Measurements from ENCODE around the gene LAMA2. TPM values are rescaled to one million over a fixed set of nuclear protein-coding genes. Genes with fewer than 3 reads are reported as not detected.

LAMA2 gene
- polyA plus RNA-seq, 3 donors: not detected

- WGBS (ENCODE audit: insufficient coverage): no CpG with 5 or more reads among the region's 1 CpG
- peaks cover 0 to 1% (median 0%) of the 10 kb centered on the region in 3 donors for H3K27me3 Mint-ChIP-seq (ENCODE audit: low read depth in 3 of 3)
- Histone ChIP-seq H3K4me1 (ENCODE audit: control insufficient read depth in 1 of 2, insufficient read depth in 2 of 2, low read length in 2 of 2) (no peaks in the 10 kb centered on the region), H3K4me2 (replicated peaks; ENCODE audit: extremely low read depth, low read length, poor library complexity, severe bottlenecking) (no peak overlapping the region), H3K9ac (ENCODE audit: insufficient read depth, low read length, poor library complexity, severe bottlenecking) (no peak overlapping the region), H4K20me1 (ENCODE audit: insufficient read depth, low read length) (no peaks in the 10 kb centered on the region), H3K27me3 (ENCODE audit: control insufficient read depth in 2 of 2, insufficient read depth in 2 of 2, low read length in 2 of 2) (no peaks in the 10 kb centered on the region), H3K27ac (ENCODE audit: low read depth in 1 of 2, low read length in 2 of 2) (no peak overlapping the region), H3K79me2 (ENCODE audit: insufficient read depth, low read length) (no peaks in the 10 kb centered on the region), H3K36me3 (replicated peaks in 1 of 2; ENCODE audit: control insufficient read depth in 1 of 2, insufficient read depth in 2 of 2, low read length in 2 of 2) (no peaks in the 10 kb centered on the region), H3K9me3 (replicated peaks in 1 of 2; ENCODE audit: control insufficient read depth in 1 of 2, insufficient read depth in 1 of 2, low read length in 2 of 2) (no peaks in the 10 kb centered on the region), H2AFZ (ENCODE audit: insufficient read depth, low read depth, low read length, poor library complexity, severe bottlenecking) (no peak overlapping the region), H3K4me3 (replicated peaks in 1 of 3; ENCODE audit: low read depth in 2 of 3, low read length in 3 of 3) (no peak overlapping the region)
- H3K4me1 Mint-ChIP-seq: no peaks in the 10 kb centered on the region
- peaks cover 0 to 2% (median 0%) of the 10 kb centered on the region in 7 donors for H3K9me3 Mint-ChIP-seq
- H3K36me3 Mint-ChIP-seq: no peaks in the 10 kb centered on the region
- intact Hi-C loops (cut with micrococcal nuclease): no loop called here
- H3K27ac Mint-ChIP-seq: no peak overlapping the region
- H3K4me3 Mint-ChIP-seq: no peak overlapping the region
- TF ChIP-seq CTCF (IDR thresholded peaks at IDR 0.05): no peak
- no peak for DNase-seq
Measured at GRCh38 chr6:129135451-129135850, 252.5 kb downstream of the LAMA2 start.

GRCh38 chr6:129136751-129137150, 253.8 kb downstream of the LAMA2 start:
- H3K4me2 ChIP-seq (replicated peaks; ENCODE audit: extremely low read depth, low read length, poor library complexity, severe bottlenecking): no peak overlapping the region
- no peaks in the 10 kb centered on the region for H3K4me1 ChIP-seq (ENCODE audit: control insufficient read depth in 1 of 2, insufficient read depth in 2 of 2, low read length in 2 of 2)
- intact Hi-C loops (cut with micrococcal nuclease): no loop called here
- no peaks in the 10 kb centered on the region for H3K27me3 ChIP-seq (ENCODE audit: control insufficient read depth in 2 of 2, insufficient read depth in 2 of 2, low read length in 2 of 2)
- no CpG with 5 or more reads among the region's 4 CpGs for WGBS (ENCODE audit: insufficient coverage)
- no peak overlapping the region for H3K9ac ChIP-seq (ENCODE audit: insufficient read depth, low read length, poor library complexity, severe bottlenecking)
- H3K36me3 ChIP-seq (replicated peaks in 1 of 2; ENCODE audit: control insufficient read depth in 1 of 2, insufficient read depth in 2 of 2, low read length in 2 of 2): no peaks in the 10 kb centered on the region
- peaks cover 0 to 2% (median 0%) of the 10 kb centered on the region in 7 donors for H3K9me3 Mint-ChIP-seq
- H3K79me2 ChIP-seq (ENCODE audit: insufficient read depth, low read length): no peaks in the 10 kb centered on the region
- H3K27ac Mint-ChIP-seq: no peak overlapping the region
- H3K9me3 ChIP-seq (replicated peaks in 1 of 2; ENCODE audit: control insufficient read depth in 1 of 2, insufficient read depth in 1 of 2, low read length in 2 of 2): no peaks in the 10 kb centered on the region
- no peak overlapping the region for H3K4me3 Mint-ChIP-seq
- H3K4me1 Mint-ChIP-seq: no peaks in the 10 kb centered on the region
- peaks cover 0 to 1% (median 0%) of the 10 kb centered on the region in 3 donors for H3K27me3 Mint-ChIP-seq (ENCODE audit: low read depth in 3 of 3)
- DNase-seq: no peak
- no peak overlapping the region for H3K4me3 ChIP-seq (replicated peaks in 1 of 3; ENCODE audit: low read depth in 2 of 3, low read length in 3 of 3)
- H3K36me3 Mint-ChIP-seq: no peaks in the 10 kb centered on the region
- no peaks in the 10 kb centered on the region for H4K20me1 ChIP-seq (ENCODE audit: insufficient read depth, low read length)
- TF ChIP-seq CTCF (IDR thresholded peaks at IDR 0.05): no peak
- no peak overlapping the region for H2AFZ ChIP-seq (ENCODE audit: insufficient read depth, low read depth, low read length, poor library complexity, severe bottlenecking)
- no peak overlapping the region for H3K27ac ChIP-seq (ENCODE audit: low read depth in 1 of 2, low read length in 2 of 2)
